IMR-90 (cell line): ENCODE measurements around the gene MAN2A2. TPM values are rescaled to one million over a fixed set of nuclear protein-coding genes. Genes with fewer than 3 reads are reported as not detected.

Experiments
- ATAC-seq: fragments of 200-7000 bp; cut with Tn5 transposase; 2 replicates; pipeline ENCODE4 v1.9.1; 2020; ENCODE audit warnings: low read depth, mild to moderate bottlenecking, moderate library complexity
- BruUV-seq: library from RNA; stranded (reverse); fragments of 400-500 nt; replicated peaks from 2 replicates; lab custom pipeline; 2021; lab: Mats Ljungman, UMichigan
- CTCF ChIA-PET: fragments of 300-600 bp; formaldehyde crosslinking; extraction: SDS; loops from one replicate; lab custom pipeline; 2021; ENCODE audit warnings: antibody characterized with exemption; lab: Yijun Ruan, JAX
- POLR2A ChIA-PET: fragments of 300-600 bp; sonication (Branson Sonifier 250); formaldehyde crosslinking; loops from one replicate; lab custom pipeline; 2022; ENCODE audit warnings: antibody characterized with exemption; ENCODE audit not compliant: unreplicated experiment; lab: Charles Lee
- DNase-seq: peaks from one replicate; pipeline ENCODE4 v3.0.0; 2013
- H2AFZ ChIP-seq: replicated peaks from 2 replicates; pipeline ENCODE3; 2013; ENCODE audit warnings: low read length, mild to moderate bottlenecking; ENCODE audit not compliant: poor library complexity
- H2AK5ac ChIP-seq: 2 replicates; pipeline ENCODE4 v1.6.1; 2013; ENCODE audit warnings: low read depth, low read length, inconsistent platforms
- H2AK9ac ChIP-seq: replicated peaks from 2 replicates; pipeline ENCODE3; 2013; ENCODE audit warnings: mild to moderate bottlenecking, low read depth, low read length, moderate library complexity; ENCODE audit not compliant: poor library complexity
- H2BK120ac ChIP-seq: 2 replicates; pipeline ENCODE4 v1.6.1; 2013; ENCODE audit warnings: low read depth, low read length, inconsistent platforms
- H2BK15ac ChIP-seq: 3 replicates; pipeline ENCODE4 v1.6.1; 2013; ENCODE audit warnings: low read depth, low read length, inconsistent platforms
- H2BK20ac ChIP-seq: 2 replicates; pipeline ENCODE4 v1.6.1; 2013; ENCODE audit warnings: low read depth, mild to moderate bottlenecking, inconsistent platforms, low read length, moderate library complexity
- H2BK5ac ChIP-seq: 2 replicates; pipeline ENCODE4 v1.6.1; 2013; ENCODE audit warnings: mild to moderate bottlenecking, low read depth, low read length, inconsistent platforms; ENCODE audit not compliant: poor library complexity, severe bottlenecking
- H3K14ac ChIP-seq: replicated peaks from 2 replicates; pipeline ENCODE4 v1.6.1; 2013; ENCODE audit warnings: low read depth, low read length, inconsistent platforms
- H3K18ac ChIP-seq: 2 replicates; pipeline ENCODE4 v1.6.1; 2013; ENCODE audit warnings: low read depth, low read length, control low read depth
- H3K23ac ChIP-seq: 2 replicates; pipeline ENCODE4 v1.6.1; 2013; ENCODE audit warnings: low read depth, low read length, inconsistent platforms
- H3K27ac ChIP-seq: 2 replicates; pipeline ENCODE4 v1.5.1; 2013; ENCODE audit warnings: mild to moderate bottlenecking, control low read depth, low read length; ENCODE audit not compliant: insufficient read depth
- H3K27me3 ChIP-seq: 2 replicates; pipeline ENCODE4 v1.6.1; 2013; ENCODE audit warnings: low read length; ENCODE audit not compliant: control insufficient read depth, insufficient read depth
- H3K36me3 ChIP-seq: 2 replicates; pipeline ENCODE4 v1.6.1; 2013; ENCODE audit warnings: low read length, mixed read lengths; ENCODE audit not compliant: control insufficient read depth, insufficient read depth
- H3K4ac ChIP-seq: 2 replicates; pipeline ENCODE4 v1.6.1; 2013; ENCODE audit warnings: low read depth, low read length, inconsistent platforms
- H3K4me1 ChIP-seq: 2 replicates; pipeline ENCODE4 v1.6.1; 2013; ENCODE audit warnings: low read length, mixed read lengths; ENCODE audit not compliant: control insufficient read depth, insufficient read depth
- H3K4me2 ChIP-seq: 2 replicates; pipeline ENCODE4 v1.6.1; 2013; ENCODE audit warnings: low read depth, mild to moderate bottlenecking, control low read depth, low read length, moderate library complexity
- H3K4me3 ChIP-seq: 2 replicates; pipeline ENCODE4 v1.5.1; 2013; ENCODE audit warnings: low read depth, mild to moderate bottlenecking, control low read depth, low read length, moderate library complexity; ENCODE audit not compliant: insufficient read depth
- H3K56ac ChIP-seq: 2 replicates; pipeline ENCODE4 v1.6.1; 2013; ENCODE audit warnings: low read length, inconsistent platforms; ENCODE audit not compliant: insufficient read depth; ENCODE audit errors: extremely low read depth
- H3K79me1 ChIP-seq, 2 experiments: 2 replicates each; pipeline ENCODE4 v1.6.1; 2013; ENCODE audit warnings: low read length in 2 of 2, inconsistent platforms in 1 of 2, low read depth in 1 of 2
- H3K9ac ChIP-seq: 2 replicates; pipeline ENCODE4 v1.6.1; 2013; ENCODE audit warnings: low read depth, low read length, control low read depth
- H3K9me1 ChIP-seq: 2 replicates; pipeline ENCODE4 v1.6.1; 2013; ENCODE audit warnings: low read length, inconsistent platforms; ENCODE audit not compliant: insufficient read depth
- H3K9me3 ChIP-seq: 2 replicates; pipeline ENCODE4 v1.6.1; 2013; ENCODE audit warnings: low read length; ENCODE audit not compliant: control insufficient read depth, insufficient read depth
- H4K20me1 ChIP-seq: 2 replicates; pipeline ENCODE4 v1.6.1; 2013; ENCODE audit warnings: low read length, inconsistent platforms; ENCODE audit not compliant: insufficient read depth
- H4K5ac ChIP-seq: 2 replicates; pipeline ENCODE4 v1.6.1; 2013; ENCODE audit warnings: mild to moderate bottlenecking, low read depth, low read length, control low read depth
- H4K8ac ChIP-seq, 2 experiments: 2 replicates each; pipeline ENCODE4 v1.6.1; 2013; ENCODE audit warnings: low read depth in 2 of 2, low read length in 2 of 2, control low read depth in 1 of 2, inconsistent platforms in 1 of 2
- H4K91ac ChIP-seq: 2 replicates; pipeline ENCODE4 v1.6.1; 2013; ENCODE audit warnings: low read depth, low read length, inconsistent platforms; ENCODE audit not compliant: insufficient read depth
- MAFK ChIP-seq: IDR thresholded peaks from 2 replicates; pipeline ENCODE4 v1.6.1; 2012; ENCODE audit warnings: low read depth, low read length, improper control_type of control experiment
- MAZ ChIP-seq: IDR thresholded peaks from 2 replicates; pipeline ENCODE4 v1.6.1; 2012; ENCODE audit warnings: low read depth, mild to moderate bottlenecking, low read length, improper control_type of control experiment, moderate library complexity, borderline replicate concordance
- WGBS, 2 experiments: methylation state at CpG; one replicate each; pipeline versions ENCODE4 v1.1.5 to v1.1.7; 2013; ENCODE audit warnings: missing lambda C conversion rate in 2 of 2; ENCODE audit not compliant: insufficient read length in 1 of 2; ENCODE audit errors: extremely low coverage in 2 of 2; 5-methylcytosine and 5-hydroxymethylcytosine counted together
- dilution Hi-C: fragments of 300-500 bp; cut with HindIII; formaldehyde crosslinking; loops from one replicate; pipeline ENCODE4 v1.14.3; 2018; ENCODE audit warnings: low sequenced_read_pairs; ENCODE audit not compliant: unreplicated experiment
- in situ Hi-C: fragments of 300-500 bp; cut with MboI; formaldehyde crosslinking; loops from 3 replicates; pipeline ENCODE4 v1.14.3; 2019; ENCODE audit warnings: low sequenced_read_pairs, inconsistent platforms, mixed read lengths
- intact Hi-C: fragments of 100-400 bp; cut with micrococcal nuclease; formaldehyde crosslinking; loops from 2 replicates; pipeline ENCODE4 v1.10.0; 2022
- polyA plus RNA-seq, 3 experiments: library from polyadenylated mRNA; depleted of rRNA; stranded (reverse); fragments of >200 nt; gene quantifications; 2 replicates each; pipeline ENCODE4 v1.2.3, GENCODE V29; 2012; ENCODE audit warnings: low replicate concordance in 1 of 3
- total RNA-seq: library from RNA; depleted of rRNA; stranded (reverse); fragments of >200 nt; gene quantifications from 2 replicates; pipeline ENCODE4 v1.2.3, GENCODE V29; 2012

Gene MAN2A2
- total and polyA plus RNA-seq, 2 of the 4 experiments (the other 2 are of a cell fraction) = 3.4 to 52.5 TPM

GRCh38 chr15:90870354-90871138 is 32.6 kb upstream of the MAN2A2 start:
- TF ChIP-seq MAZ = peak; percentile 7; the same call in 1 of the 2 replicates
- no peak for TF ChIP-seq MAFK
- peak overlapping the region; percentile 93 for H2AFZ ChIP-seq
- H3K9me1 ChIP-seq = peaks cover 14% of the 10 kb centered on the region
- intact Hi-C loops (loop anchor here (5.0 kb wide), 2 partner anchors 153 to 223 kb away; partner anchors contain the start of gene BLM), in situ Hi-C loops (no loop called here), dilution Hi-C loops (no loop called here)
- peak overlapping the region; percentile 67; the same call in 1 of the 3 replicates for H2BK15ac ChIP-seq
- H2AK9ac ChIP-seq = peak overlapping the region; percentile 94
- CTCF ChIA-PET = interaction anchor here (1.4 kb wide), 1 partner anchor 15 kb away, joined by 4 read pairs; no protein-coding TSS in a partner anchor
- DNase-seq = no peak
- WGBS, 2 experiments = 65% methylated on average over 4 of the region's 19 CpGs; no CpG with 5 or more reads in 1 of the 2 experiments
- peak overlapping the region; percentile 98 for H3K4me2 ChIP-seq
- peak overlapping the region; percentile 80 to 98 for H4K8ac ChIP-seq
- H4K20me1 ChIP-seq = peaks cover 20% of the 10 kb centered on the region
- peaks cover 33% of the 10 kb centered on the region for H3K4me1 ChIP-seq
- peak overlapping the region; percentile 81; the same call in 1 of the 2 replicates for H3K14ac ChIP-seq
- H3K9ac ChIP-seq = peak overlapping the region; percentile 89
- H2BK120ac ChIP-seq = peak overlapping the region; percentile 82
- peak overlapping the region; percentile 75 for H3K4me3 ChIP-seq
- POLR2A ChIA-PET = no interaction called here
- peak overlapping the region; percentile 89 for H3K4ac ChIP-seq
- peak overlapping the region; percentile 33 for H3K18ac ChIP-seq
- no peaks in the 10 kb centered on the region; the same call in 1 of the 2 replicates for H3K27me3 ChIP-seq
- H3K36me3 ChIP-seq = no peaks in the 10 kb centered on the region; the same call in 1 of the 2 replicates
- H4K91ac ChIP-seq = peak overlapping the region; percentile 84
- peaks cover 17 to 46% of the 10 kb centered on the region in 2 experiments for H3K79me1 ChIP-seq
- no peaks in the 10 kb centered on the region for H3K9me3 ChIP-seq
- H3K27ac ChIP-seq = peak overlapping the region; percentile 93
- ATAC-seq = peak; percentile 10; the same call in 1 of the 2 replicates
- peak overlapping the region; percentile 89 for H2BK5ac ChIP-seq
- peak overlapping the region; percentile 70 for H3K56ac ChIP-seq
- H2AK5ac ChIP-seq = peak overlapping the region; percentile 93
- no TSS peak for BruUV-seq
- H2BK20ac ChIP-seq = peak overlapping the region; percentile 61; the same call in 1 of the 2 replicates
- H4K5ac ChIP-seq = peak overlapping the region; percentile 92
- peak overlapping the region; percentile 82 for H3K23ac ChIP-seq
